SK-N-SH (cell line): ENCODE results near the gene ENTPD7.

ENCODE experiments used
- CHD2 ChIP-seq: fragments of 150-350 bp; IDR thresholded peaks from 2 replicates; pipeline ENCODE4 v1.6.1; 2018; ENCODE audit warnings: low read length; ENCODE audit not compliant: partially characterized antibody
- POLR2AphosphoS5 ChIP-seq: IDR thresholded peaks from 2 replicates; pipeline ENCODE4 v1.6.1; 2012; ENCODE audit warnings: low read depth, low read length
- SIN3A ChIP-seq: IDR thresholded peaks from 2 replicates; pipeline ENCODE4 v1.6.1; 2012; ENCODE audit warnings: low read depth, mild to moderate bottlenecking, low read length, moderate library complexity, borderline replicate concordance
- TCF12 ChIP-seq: IDR thresholded peaks from 2 replicates; pipeline ENCODE4 v1.4.0; 2012
- TEAD4 ChIP-seq: IDR thresholded peaks from 2 replicates; pipeline ENCODE4 v1.4.0; 2012; ENCODE audit warnings: mild to moderate bottlenecking, borderline replicate concordance; ENCODE audit not compliant: insufficient read depth
- TF ChIP-seq, protein P1 (sequence below): fragments of 200-600 bp; sonication (generic); IDR thresholded peaks from 2 replicates; pipeline ENCODE4 v1.6.1; 2017; ENCODE audit warnings: antibody characterized with exemption, mild to moderate bottlenecking, moderate library complexity
- TF ChIP-seq, protein P2 (sequence below): IDR thresholded peaks from 2 replicates; pipeline ENCODE4 v1.4.0; 2012; ENCODE audit warnings: low read depth, borderline replicate concordance
- TF ChIP-seq, protein P3 (sequence below): IDR thresholded peaks from 2 replicates; pipeline ENCODE4 v1.6.1; 2012; ENCODE audit warnings: mild to moderate bottlenecking, low read depth, low read length, moderate library complexity

DNA sequence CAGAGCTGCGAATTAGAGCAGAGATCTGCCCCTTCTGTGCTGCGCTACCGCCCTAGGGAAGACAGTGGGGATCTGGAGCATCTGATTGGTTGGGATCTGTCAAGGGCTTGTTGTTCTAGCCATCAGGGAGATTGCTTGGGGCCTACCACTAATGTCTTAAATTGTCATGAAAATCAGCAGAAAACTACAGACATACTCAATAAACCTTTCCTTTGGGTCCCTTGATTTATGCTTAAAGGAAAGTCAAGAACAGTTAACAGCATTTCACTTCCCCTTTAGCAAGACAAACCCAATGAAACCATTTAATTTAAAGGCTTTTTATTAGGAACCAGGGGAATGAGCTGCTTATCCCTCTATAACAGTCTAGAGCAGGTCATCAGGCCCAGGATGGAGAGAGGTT, 49.1 kb upstream of the ENTPD7 start:
- no peak for TF ChIP-seq POLR2AphosphoS5
- TF ChIP-seq, protein P1, sequence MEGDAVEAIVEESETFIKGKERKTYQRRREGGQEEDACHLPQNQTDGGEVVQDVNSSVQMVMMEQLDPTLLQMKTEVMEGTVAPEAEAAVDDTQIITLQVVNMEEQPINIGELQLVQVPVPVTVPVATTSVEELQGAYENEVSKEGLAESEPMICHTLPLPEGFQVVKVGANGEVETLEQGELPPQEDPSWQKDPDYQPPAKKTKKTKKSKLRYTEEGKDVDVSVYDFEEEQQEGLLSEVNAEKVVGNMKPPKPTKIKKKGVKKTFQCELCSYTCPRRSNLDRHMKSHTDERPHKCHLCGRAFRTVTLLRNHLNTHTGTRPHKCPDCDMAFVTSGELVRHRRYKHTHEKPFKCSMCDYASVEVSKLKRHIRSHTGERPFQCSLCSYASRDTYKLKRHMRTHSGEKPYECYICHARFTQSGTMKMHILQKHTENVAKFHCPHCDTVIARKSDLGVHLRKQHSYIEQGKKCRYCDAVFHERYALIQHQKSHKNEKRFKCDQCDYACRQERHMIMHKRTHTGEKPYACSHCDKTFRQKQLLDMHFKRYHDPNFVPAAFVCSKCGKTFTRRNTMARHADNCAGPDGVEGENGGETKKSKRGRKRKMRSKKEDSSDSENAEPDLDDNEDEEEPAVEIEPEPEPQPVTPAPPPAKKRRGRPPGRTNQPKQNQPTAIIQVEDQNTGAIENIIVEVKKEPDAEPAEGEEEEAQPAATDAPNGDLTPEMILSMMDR, result no peak
- TF ChIP-seq TEAD4, result no peak
- no peak for TF ChIP-seq SIN3A
- TF ChIP-seq, protein P2, sequence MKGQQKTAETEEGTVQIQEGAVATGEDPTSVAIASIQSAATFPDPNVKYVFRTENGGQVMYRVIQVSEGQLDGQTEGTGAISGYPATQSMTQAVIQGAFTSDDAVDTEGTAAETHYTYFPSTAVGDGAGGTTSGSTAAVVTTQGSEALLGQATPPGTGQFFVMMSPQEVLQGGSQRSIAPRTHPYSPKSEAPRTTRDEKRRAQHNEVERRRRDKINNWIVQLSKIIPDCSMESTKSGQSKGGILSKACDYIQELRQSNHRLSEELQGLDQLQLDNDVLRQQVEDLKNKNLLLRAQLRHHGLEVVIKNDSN, result no peak
- no peak for TF ChIP-seq CHD2
- no peak for TF ChIP-seq TCF12
- TF ChIP-seq, protein P3, sequence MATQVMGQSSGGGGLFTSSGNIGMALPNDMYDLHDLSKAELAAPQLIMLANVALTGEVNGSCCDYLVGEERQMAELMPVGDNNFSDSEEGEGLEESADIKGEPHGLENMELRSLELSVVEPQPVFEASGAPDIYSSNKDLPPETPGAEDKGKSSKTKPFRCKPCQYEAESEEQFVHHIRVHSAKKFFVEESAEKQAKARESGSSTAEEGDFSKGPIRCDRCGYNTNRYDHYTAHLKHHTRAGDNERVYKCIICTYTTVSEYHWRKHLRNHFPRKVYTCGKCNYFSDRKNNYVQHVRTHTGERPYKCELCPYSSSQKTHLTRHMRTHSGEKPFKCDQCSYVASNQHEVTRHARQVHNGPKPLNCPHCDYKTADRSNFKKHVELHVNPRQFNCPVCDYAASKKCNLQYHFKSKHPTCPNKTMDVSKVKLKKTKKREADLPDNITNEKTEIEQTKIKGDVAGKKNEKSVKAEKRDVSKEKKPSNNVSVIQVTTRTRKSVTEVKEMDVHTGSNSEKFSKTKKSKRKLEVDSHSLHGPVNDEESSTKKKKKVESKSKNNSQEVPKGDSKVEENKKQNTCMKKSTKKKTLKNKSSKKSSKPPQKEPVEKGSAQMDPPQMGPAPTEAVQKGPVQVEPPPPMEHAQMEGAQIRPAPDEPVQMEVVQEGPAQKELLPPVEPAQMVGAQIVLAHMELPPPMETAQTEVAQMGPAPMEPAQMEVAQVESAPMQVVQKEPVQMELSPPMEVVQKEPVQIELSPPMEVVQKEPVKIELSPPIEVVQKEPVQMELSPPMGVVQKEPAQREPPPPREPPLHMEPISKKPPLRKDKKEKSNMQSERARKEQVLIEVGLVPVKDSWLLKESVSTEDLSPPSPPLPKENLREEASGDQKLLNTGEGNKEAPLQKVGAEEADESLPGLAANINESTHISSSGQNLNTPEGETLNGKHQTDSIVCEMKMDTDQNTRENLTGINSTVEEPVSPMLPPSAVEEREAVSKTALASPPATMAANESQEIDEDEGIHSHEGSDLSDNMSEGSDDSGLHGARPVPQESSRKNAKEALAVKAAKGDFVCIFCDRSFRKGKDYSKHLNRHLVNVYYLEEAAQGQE, result no peak
